GM10847 (cell line): ENCODE results near the gene PRIM1.

Experiments used
- POLR2A ChIP-seq: IDR thresholded peaks from 2 replicates; pipeline ENCODE4 v1.6.1; 2011; ENCODE audit not compliant: insufficient read length; ENCODE audit errors: extremely low read depth

Gene PRIM1

DNA sequence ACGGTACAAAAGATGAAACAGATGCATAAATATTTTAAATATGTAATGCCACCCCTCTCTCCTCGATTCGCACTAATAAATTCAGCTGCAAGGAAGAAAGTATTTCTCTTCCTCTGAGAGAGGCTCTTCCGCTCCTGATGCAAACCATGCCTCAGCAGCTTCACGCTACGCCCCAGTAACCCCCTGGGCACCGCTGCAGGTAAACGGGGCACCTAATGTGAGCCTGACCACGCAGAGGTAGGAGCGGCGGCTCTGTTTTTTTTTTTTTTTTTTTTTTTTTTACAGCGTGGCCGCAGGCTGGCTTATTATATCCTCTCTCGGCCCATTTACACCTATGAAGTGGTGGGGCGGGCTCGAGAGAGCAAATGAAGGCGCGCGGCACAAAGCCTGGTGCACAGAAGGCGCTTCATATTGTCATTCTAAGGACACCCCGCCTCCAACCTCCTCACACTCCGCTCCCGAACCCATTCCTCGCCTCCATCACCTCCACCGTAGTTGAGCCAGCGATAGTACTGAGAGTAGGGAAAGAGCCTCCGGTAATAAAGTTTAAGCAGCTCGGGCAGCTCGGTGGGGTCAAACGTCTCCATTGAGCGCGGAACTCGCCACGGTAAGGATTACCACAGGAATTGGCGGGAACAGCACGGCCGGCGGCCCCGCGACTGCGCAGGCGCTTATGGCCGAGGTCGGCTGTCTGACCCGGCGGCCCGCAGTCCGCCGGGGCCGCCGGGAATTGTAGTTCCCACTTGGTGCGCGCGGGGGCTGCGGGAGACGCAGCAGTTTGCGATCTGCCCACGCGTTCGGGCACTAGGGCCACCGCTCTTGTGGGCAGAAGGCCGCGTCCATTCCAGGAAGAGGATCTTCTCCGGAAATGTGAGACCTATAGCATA is at the start of gene PRIM1:
Gene PRIM1 (minus strand): TSS at position 612 of the 887 bp plus-strand sequence. CDS start 25 bp downstream, at position 587.
- peak; percentile 67 for TF ChIP-seq POLR2A

GRCh38 chr12:56800221-56800620 is 48.1 kb upstream of the PRIM1 start:
- TF ChIP-seq POLR2A, result no peak

GRCh38 chr12:56792678-56793077 is 40.6 kb upstream of the PRIM1 start:
- no peak for TF ChIP-seq POLR2A

DNA sequence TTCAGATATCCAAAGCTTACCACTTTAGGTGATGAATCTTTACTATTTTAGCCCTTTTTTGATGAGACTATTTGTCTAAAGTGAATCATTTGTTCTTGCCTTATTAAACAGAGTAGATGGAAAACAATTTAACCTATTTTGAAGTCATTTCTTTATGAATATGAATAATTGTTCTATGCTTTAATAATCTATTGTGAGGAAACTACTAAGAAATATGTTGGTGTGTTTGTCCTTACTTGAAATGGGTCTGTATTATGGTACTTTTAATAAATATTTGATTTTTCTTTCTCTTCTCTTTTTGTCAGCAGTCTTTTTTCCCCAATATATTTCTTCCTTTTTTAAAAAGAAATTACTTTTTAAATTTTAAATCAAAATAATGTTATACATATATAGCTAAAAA is 35.4 kb upstream of the PRIM1 start:
- TF ChIP-seq POLR2A, result no peak

GRCh38 chr12:56785874-56786273 is 33.8 kb upstream of the PRIM1 start:
- TF ChIP-seq POLR2A, result no peak

DNA sequence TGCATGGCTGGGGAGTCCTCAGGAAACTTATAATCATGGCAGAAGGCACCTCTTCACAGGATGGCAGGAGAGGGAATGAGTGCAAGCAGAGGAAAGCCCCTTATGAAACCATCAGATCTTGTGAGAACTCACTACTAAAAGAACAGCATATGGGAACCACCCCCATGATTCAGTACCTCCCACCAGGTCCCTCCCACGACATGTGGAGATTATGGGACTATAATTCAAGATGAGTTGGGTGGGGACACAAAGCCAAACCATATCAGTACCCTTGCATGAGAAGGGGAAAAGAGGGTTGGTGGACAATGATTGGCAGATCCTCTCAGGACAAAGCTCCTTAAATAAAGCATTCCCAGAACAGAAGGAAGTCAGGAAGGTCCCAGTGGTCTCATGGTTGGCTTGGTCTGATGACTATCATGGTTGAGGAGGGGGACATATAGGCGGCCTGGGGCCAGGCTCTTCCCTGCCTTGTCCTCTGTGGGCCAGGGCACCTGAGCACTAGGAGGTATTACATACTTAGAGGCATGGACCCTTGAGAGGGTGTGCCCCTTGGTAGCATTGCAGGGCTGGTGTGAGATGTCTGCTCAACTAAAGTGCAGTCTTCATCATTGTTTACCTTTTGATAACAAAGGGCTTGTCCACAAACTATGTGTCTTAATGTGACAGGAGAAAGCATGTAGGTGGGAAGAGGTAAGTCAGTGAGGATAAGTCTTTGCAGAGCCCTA is 33.2 kb upstream of the PRIM1 start:
- no peak for TF ChIP-seq POLR2A

- TF ChIP-seq POLR2A, result no peak
These were observed 29.6 kb upstream of the PRIM1 start for GRCh38 chr12:56781726-56782125.

GRCh38 chr12:56778756-56779155 is 26.6 kb upstream of the PRIM1 start:
- TF ChIP-seq POLR2A, result no peak

DNA sequence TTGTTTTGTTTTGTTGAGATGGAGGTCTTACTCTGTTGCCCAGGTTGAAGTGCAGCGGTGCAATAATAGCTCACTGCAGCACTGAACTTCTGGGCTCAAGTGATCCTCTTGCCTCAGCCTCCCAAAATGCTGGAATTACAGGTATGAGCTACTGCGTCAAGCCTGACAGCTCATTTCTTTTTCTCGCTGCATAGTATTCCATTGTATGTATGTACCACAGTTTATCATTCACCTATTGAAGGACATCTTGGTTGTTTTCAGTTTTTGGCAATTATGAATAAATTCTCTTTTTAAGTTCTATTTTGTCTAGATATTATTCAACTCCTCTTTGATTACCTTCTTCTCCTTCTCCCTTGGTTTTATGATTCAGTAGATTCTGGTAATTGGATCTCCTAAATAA is 24.5 kb upstream of the PRIM1 start:
- no peak for TF ChIP-seq POLR2A

- no peak for TF ChIP-seq POLR2A
These were observed 23.5 kb upstream of the PRIM1 start for GRCh38 chr12:56775638-56776037.

DNA sequence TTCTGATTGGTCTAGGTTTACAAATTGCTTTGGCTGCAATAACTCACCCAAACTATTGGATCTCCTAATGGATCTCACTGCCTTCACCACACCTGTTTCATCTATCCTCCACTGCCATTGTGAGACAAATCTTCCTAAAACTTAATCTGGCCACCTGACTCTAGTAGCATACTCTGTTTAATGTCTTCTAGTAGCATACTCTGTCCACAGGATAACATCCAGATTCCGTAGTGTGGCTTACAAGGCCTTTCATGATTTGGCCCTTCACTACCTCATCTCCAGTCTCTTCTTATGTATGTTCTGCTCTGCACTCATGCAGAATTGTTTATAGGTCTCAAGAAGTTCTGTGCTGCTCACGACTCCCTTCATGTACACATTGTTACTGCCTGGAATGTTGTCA is 21.0 kb upstream of the PRIM1 start:
- no peak for TF ChIP-seq POLR2A

DNA sequence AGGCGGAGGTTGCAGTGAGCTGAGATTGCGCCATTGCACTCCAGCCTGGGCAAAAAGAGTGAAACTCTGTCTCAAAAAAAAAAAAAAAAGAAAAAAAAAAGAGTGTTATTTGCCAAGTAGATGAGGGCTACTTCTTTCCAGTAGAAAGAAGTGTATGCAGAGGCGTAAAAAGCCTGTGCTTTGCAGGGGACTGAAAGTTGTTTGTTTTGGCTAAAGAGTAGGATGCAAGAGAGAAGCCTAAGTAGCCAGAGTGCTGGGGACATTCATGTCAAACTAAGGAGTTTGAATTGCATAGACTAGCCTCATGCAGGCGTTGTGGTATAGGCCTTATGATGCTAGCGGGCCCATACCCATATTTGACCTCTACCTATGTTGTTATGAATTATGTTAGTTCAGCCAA is 20.5 kb upstream of the PRIM1 start:
- no peak for TF ChIP-seq POLR2A

GRCh38 chr12:56769868-56770267 is 17.7 kb upstream of the PRIM1 start:
- no peak for TF ChIP-seq POLR2A

- no peak for TF ChIP-seq POLR2A
These were observed 16.3 kb upstream of the PRIM1 start for GRCh38 chr12:56768424-56768823.

- no peak for TF ChIP-seq POLR2A
These were observed 14.4 kb upstream of the PRIM1 start for GRCh38 chr12:56766535-56766934.
